NCI-H226 (cell line): ENCODE measurements around the gene MARCHF10.
"Not testable (repeated sequence)": the region's sequence is repeated elsewhere in the genome, so short reads cannot be mapped to it uniquely, and the experiment has no call there.

Experiments
- DNase-seq: peaks from one replicate; pipeline ENCODE4 v3.0.0-alpha.2; 2015

The MARCHF10 gene

GRCh38 chr17:62693616-62694409, 114.3 kb downstream of the MARCHF10 start:
- peak; percentile 60 for DNase-seq

GRCh38 chr17:62692721-62693431, 115.2 kb downstream of the MARCHF10 start:
- no peak for DNase-seq

GRCh38 chr17:62692159-62692651, 115.9 kb downstream of the MARCHF10 start:
- DNase-seq, result no peak

GRCh38 chr17:62691589-62691915, 116.6 kb downstream of the MARCHF10 start:
- not testable (repeated sequence) for DNase-seq

- DNase-seq, result no peak
These were observed 117.8 kb downstream of the MARCHF10 start for GRCh38 chr17:62690168-62690897.

- DNase-seq, result no peak
These were observed 118.5 kb downstream of the MARCHF10 start for GRCh38 chr17:62689441-62690167.

GRCh38 chr17:62688398-62689160, 119.5 kb downstream of the MARCHF10 start:
- DNase-seq, result no peak

- DNase-seq, result no peak
These were observed 120.1 kb downstream of the MARCHF10 start for GRCh38 chr17:62687997-62688396.

- DNase-seq, result no peak
These were observed 123.9 kb downstream of the MARCHF10 start for GRCh38 chr17:62684179-62684578.

GRCh38 chr17:62681939-62682381, 126.2 kb downstream of the MARCHF10 start:
- no peak for DNase-seq

GRCh38 chr17:62681061-62681938, 126.8 kb downstream of the MARCHF10 start:
- DNase-seq, result no peak

- DNase-seq, result no peak
These were observed 127.5 kb downstream of the MARCHF10 start for GRCh38 chr17:62680541-62681052.

GRCh38 chr17:62679866-62680377, 128.2 kb downstream of the MARCHF10 start:
- no peak for DNase-seq

- no peak for DNase-seq
These were observed 129.7 kb downstream of the MARCHF10 start for GRCh38 chr17:62678214-62678919.

- no peak for DNase-seq
These were observed 131.0 kb downstream of the MARCHF10 start for GRCh38 chr17:62676952-62677596.

GRCh38 chr17:62676231-62676943, 131.7 kb downstream of the MARCHF10 start:
- DNase-seq, result no peak

- DNase-seq, result no peak
These were observed 132.4 kb downstream of the MARCHF10 start for GRCh38 chr17:62675701-62676100.

GRCh38 chr17:62675260-62675659, 132.9 kb downstream of the MARCHF10 start:
- no peak for DNase-seq

- no peak for DNase-seq
These were observed 133.3 kb downstream of the MARCHF10 start for GRCh38 chr17:62674841-62675240.
